Body of pancreas (tissue), 4 donors: ENCODE data around the gene TPK1.

ENCODE experiments used
- POLR2A ChIP-seq, 3 donors: fragments of 450-650 bp; IDR thresholded peaks; one replicate each; pipeline ENCODE4 v1.6.1; 2016; ENCODE audit warnings: antibody characterized with exemption in 3 of 3, mild to moderate bottlenecking in 2 of 3
- TF ChIP-seq, protein P1 (sequence below), 7 experiments: fragments of 450-650 bp in 4 of 7; fragments of 200-600 bp in 3 of 7; sonication (generic) in 3 of 7; IDR thresholded peaks; one replicate each; pipeline ENCODE4 v1.5.1; 2016 to 2019; ENCODE audit warnings: antibody characterized with exemption in 7 of 7

DNA sequence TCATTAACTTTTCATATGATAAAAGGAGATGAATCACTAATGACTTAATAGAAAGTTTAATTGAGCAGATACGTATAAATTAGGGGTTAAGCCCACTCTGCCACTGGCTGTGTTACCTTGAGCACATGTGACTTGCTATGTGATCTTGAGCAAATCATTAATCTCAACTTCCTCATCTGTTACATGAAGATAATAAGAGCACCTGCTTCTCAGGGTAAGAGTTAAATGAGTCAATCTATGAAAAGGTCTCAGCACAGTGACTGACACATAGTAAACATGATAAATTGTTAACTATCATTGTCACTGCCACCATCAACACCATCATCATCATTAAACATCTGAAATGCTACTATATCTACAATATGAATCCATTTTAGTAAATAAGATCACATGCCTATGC lies 110.8 kb downstream of the TPK1 start:
- TF ChIP-seq, protein P1, sequence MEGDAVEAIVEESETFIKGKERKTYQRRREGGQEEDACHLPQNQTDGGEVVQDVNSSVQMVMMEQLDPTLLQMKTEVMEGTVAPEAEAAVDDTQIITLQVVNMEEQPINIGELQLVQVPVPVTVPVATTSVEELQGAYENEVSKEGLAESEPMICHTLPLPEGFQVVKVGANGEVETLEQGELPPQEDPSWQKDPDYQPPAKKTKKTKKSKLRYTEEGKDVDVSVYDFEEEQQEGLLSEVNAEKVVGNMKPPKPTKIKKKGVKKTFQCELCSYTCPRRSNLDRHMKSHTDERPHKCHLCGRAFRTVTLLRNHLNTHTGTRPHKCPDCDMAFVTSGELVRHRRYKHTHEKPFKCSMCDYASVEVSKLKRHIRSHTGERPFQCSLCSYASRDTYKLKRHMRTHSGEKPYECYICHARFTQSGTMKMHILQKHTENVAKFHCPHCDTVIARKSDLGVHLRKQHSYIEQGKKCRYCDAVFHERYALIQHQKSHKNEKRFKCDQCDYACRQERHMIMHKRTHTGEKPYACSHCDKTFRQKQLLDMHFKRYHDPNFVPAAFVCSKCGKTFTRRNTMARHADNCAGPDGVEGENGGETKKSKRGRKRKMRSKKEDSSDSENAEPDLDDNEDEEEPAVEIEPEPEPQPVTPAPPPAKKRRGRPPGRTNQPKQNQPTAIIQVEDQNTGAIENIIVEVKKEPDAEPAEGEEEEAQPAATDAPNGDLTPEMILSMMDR (IDR thresholded peaks at IDR 0.05), result no peak
- no peak for TF ChIP-seq POLR2A (IDR thresholded peaks at IDR 0.05)
